NB4 (cell line): ENCODE data around the gene LYPD6B.

ENCODE experiments used
- POLR2A ChIP-seq: IDR thresholded peaks from 2 replicates; pipeline ENCODE4 v1.6.1; 2011; ENCODE audit warnings: mild to moderate bottlenecking; ENCODE audit not compliant: insufficient read length; ENCODE audit errors: extremely low read depth
- TF ChIP-seq, protein P1 (sequence below): IDR thresholded peaks from one replicate; pipeline ENCODE4 v1.5.1; 2012; ENCODE audit warnings: low read depth, low read length
- TF ChIP-seq, protein P2 (sequence below): IDR thresholded peaks from 2 replicates; pipeline ENCODE4 v1.6.1; 2011; ENCODE audit warnings: low read depth, low read length

DNA sequence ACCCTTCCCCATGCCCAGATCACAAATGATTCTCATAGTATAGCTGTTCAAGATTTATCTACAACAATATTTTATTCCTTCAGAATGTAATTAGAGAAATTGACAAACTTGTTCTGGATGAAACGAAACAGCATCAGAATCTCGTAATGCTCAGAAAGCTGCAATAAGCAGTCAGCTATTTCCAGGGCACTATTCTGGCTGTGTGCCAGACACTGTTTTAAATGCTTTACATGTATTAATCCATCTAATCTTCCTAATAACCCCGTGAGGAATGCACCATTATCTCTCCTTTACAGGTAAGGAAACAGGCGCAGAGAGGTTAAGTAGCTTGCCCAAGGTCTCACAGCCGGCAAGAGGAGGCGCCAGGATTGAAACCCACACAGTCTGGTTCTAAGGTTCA lies 10.1 kb upstream of the LYPD6B start:
- TF ChIP-seq, protein P1, sequence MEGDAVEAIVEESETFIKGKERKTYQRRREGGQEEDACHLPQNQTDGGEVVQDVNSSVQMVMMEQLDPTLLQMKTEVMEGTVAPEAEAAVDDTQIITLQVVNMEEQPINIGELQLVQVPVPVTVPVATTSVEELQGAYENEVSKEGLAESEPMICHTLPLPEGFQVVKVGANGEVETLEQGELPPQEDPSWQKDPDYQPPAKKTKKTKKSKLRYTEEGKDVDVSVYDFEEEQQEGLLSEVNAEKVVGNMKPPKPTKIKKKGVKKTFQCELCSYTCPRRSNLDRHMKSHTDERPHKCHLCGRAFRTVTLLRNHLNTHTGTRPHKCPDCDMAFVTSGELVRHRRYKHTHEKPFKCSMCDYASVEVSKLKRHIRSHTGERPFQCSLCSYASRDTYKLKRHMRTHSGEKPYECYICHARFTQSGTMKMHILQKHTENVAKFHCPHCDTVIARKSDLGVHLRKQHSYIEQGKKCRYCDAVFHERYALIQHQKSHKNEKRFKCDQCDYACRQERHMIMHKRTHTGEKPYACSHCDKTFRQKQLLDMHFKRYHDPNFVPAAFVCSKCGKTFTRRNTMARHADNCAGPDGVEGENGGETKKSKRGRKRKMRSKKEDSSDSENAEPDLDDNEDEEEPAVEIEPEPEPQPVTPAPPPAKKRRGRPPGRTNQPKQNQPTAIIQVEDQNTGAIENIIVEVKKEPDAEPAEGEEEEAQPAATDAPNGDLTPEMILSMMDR = no peak
- no peak for TF ChIP-seq POLR2A
- TF ChIP-seq, protein P2, sequence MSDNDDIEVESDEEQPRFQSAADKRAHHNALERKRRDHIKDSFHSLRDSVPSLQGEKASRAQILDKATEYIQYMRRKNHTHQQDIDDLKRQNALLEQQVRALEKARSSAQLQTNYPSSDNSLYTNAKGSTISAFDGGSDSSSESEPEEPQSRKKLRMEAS = no peak
